ENCODE results near the gene FTCD.
"Not testable (repeated sequence)": the region's sequence is repeated elsewhere in the genome, so short reads cannot be mapped to it uniquely, and the experiment has no call there.

The FTCD gene, protein sequence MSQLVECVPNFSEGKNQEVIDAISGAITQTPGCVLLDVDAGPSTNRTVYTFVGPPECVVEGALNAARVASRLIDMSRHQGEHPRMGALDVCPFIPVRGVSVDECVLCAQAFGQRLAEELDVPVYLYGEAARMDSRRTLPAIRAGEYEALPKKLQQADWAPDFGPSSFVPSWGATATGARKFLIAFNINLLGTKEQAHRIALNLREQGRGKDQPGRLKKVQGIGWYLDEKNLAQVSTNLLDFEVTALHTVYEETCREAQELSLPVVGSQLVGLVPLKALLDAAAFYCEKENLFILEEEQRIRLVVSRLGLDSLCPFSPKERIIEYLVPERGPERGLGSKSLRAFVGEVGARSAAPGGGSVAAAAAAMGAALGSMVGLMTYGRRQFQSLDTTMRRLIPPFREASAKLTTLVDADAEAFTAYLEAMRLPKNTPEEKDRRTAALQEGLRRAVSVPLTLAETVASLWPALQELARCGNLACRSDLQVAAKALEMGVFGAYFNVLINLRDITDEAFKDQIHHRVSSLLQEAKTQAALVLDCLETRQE

DNA sequence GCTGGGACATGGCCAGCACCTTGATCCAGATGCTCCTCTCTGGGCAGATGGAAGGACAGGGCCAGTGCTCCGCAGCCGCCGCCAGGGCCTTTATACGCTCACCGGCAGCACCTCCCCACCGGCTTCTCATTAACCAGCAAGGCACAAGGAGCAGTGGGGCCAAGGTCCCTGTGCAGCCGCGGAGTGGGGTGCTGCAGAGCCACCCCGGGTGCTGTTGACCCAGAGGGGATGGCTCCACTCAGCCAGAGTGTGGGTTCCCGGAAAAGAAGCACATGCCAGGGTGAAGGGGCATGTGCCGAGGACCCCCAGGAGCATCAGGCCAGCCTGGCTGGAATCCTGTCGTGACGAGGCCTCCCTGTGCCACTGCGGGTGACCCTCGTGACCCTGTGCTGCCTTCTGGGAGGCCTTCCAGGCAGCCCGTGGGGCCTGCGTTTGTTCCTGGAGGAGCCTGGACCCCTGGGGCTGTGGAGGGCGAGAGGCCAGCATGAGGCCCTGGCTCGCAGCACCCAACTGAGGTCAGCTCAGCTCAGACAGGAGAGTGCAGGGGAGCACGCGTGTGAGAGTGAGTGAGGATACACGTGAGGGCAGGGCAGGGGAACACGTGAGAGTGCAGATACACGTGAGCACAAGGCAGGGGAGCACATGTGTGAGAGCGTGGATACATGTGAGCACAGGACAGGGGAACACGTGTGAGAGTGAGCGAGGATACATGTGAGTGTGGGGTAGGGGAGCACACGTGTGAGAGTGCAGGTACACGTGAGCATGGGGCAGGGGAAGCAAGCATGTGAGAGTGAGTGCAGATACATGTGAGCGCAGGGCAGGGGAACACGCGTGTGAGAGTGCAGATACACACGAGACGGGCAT lies at the start of gene FTCD:
TSS of gene FTCD (minus strand) at position 66 of the 864 bp plus-strand sequence. CDS start at position 10, 56 bp downstream.
- Histone ChIP-seq H3K27me3 (replicated peaks) (no peaks in the 10 kb centered on the region), H3K27ac (no peak within 1 kb of the TSS), H3K4me3 (ENCODE audit: low read depth, low read length) (no peak within 1 kb of the TSS), H3K36me3 (replicated peaks) (no peaks in the 10 kb centered on the region)
- TF ChIP-seq, protein P1, sequence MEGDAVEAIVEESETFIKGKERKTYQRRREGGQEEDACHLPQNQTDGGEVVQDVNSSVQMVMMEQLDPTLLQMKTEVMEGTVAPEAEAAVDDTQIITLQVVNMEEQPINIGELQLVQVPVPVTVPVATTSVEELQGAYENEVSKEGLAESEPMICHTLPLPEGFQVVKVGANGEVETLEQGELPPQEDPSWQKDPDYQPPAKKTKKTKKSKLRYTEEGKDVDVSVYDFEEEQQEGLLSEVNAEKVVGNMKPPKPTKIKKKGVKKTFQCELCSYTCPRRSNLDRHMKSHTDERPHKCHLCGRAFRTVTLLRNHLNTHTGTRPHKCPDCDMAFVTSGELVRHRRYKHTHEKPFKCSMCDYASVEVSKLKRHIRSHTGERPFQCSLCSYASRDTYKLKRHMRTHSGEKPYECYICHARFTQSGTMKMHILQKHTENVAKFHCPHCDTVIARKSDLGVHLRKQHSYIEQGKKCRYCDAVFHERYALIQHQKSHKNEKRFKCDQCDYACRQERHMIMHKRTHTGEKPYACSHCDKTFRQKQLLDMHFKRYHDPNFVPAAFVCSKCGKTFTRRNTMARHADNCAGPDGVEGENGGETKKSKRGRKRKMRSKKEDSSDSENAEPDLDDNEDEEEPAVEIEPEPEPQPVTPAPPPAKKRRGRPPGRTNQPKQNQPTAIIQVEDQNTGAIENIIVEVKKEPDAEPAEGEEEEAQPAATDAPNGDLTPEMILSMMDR (IDR thresholded peaks at IDR 0.05; ENCODE audit: low read depth, low read length, missing control alignments), result no peak
- in situ Hi-C loops (cut with HindIII; ENCODE audit: low pct_ligation_motif_present, low sequenced_read_pairs), result no loop called here
- DNase-seq, result no peak

DNA sequence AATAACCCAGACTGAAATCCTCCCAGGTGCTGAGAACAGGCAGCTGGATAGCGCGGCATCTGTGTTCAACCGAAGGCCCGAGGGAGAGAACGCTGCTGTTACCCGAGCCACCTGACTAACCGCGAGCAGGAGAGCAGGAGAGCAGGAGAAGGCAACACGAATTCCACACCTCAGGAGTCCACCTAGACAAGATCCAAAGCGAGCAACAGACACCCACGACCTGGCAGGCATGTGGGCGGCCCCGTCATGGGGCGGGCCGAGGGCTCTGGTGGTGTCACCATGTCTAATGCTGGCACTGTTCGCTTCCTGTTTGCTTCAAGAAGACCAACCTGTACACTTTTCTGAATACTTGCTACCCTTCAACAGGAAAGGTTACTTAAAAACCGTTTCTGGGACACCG lies 49.8 kb upstream of the FTCD start:
- H3K27me3 ChIP-seq (replicated peaks), result no peaks in the 10 kb centered on the region
- no peak overlapping the region for H3K4me3 ChIP-seq (ENCODE audit: low read depth, low read length)
- in situ Hi-C loops (cut with HindIII; ENCODE audit: low pct_ligation_motif_present, low sequenced_read_pairs), result no loop called here
- DNase-seq, result no peak
- peaks cover 50% of the 10 kb centered on the region for H3K36me3 ChIP-seq (replicated peaks)
- H3K27ac ChIP-seq, result no peak overlapping the region
- TF ChIP-seq, protein P1 (IDR thresholded peaks at IDR 0.05; ENCODE audit: low read depth, low read length, missing control alignments), result no peak

DNA sequence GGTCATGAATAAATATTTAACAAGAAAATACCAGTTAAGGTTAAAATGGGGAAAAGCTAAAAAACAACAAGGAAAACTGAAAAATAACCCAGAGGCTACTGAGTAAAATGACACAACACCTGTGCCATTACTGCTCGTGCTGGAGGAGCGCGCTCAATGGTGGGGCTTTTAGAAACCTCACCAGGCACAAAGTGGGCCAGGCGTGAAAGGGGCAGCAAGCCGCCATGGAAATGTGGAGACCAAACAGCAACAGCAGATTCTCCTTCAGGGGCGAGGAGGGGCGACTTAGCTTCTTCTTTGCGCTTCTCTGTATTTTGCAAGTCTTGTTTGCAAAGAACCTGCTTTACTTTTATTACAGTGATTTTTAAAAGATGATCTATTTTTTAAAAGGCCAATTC lies 47.8 kb upstream of the FTCD start:
- in situ Hi-C loops (cut with HindIII; ENCODE audit: low pct_ligation_motif_present, low sequenced_read_pairs), result no loop called here
- Histone ChIP-seq H3K27me3 (replicated peaks) (no peaks in the 10 kb centered on the region), H3K4me3 (ENCODE audit: low read depth, low read length) (no peak overlapping the region), H3K27ac (no peak overlapping the region), H3K36me3 (replicated peaks) (peaks cover 46% of the 10 kb centered on the region)
- DNase-seq, result no peak
- TF ChIP-seq, protein P1 (IDR thresholded peaks at IDR 0.05; ENCODE audit: low read depth, low read length, missing control alignments), result no peak

DNA sequence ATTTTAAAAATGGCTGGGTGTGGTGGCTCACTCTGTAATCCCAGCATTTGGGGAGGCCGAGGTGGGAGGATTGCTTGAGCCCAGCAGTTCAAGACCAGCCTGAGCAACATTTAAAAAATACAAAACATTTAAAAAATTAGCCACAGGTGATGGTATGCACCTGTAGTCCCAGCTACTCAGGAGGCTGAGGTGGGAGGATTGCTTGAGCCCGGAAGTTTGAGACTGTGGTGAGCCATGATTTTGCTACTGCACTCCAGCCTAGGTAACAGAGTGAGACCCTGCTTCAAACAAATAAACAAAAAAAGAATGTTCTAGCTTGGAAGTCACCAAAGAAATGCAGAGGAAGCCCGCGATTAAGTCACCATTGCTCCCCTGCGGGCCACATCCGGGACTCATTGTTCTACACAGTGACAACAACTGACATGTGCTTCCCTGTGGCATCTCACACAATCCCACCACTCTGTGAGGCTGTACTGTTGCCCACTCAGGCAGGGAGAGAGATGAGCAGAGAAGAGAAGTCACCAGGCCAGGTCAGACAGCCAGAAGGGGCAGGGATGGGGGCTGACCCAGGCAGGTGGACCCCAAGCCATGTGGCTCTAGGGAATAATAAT lies 47.3 kb upstream of the FTCD start:
- Histone ChIP-seq H3K27ac (no peak overlapping the region), H3K4me3 (ENCODE audit: low read depth, low read length) (no peak overlapping the region), H3K36me3 (replicated peaks) (peaks cover 41% of the 10 kb centered on the region), H3K27me3 (replicated peaks) (no peaks in the 10 kb centered on the region)
- TF ChIP-seq, protein P1 (IDR thresholded peaks at IDR 0.05; ENCODE audit: low read depth, low read length, missing control alignments), result no peak
- in situ Hi-C loops (cut with HindIII; ENCODE audit: low pct_ligation_motif_present, low sequenced_read_pairs), result no loop called here
- no peak for DNase-seq

DNA sequence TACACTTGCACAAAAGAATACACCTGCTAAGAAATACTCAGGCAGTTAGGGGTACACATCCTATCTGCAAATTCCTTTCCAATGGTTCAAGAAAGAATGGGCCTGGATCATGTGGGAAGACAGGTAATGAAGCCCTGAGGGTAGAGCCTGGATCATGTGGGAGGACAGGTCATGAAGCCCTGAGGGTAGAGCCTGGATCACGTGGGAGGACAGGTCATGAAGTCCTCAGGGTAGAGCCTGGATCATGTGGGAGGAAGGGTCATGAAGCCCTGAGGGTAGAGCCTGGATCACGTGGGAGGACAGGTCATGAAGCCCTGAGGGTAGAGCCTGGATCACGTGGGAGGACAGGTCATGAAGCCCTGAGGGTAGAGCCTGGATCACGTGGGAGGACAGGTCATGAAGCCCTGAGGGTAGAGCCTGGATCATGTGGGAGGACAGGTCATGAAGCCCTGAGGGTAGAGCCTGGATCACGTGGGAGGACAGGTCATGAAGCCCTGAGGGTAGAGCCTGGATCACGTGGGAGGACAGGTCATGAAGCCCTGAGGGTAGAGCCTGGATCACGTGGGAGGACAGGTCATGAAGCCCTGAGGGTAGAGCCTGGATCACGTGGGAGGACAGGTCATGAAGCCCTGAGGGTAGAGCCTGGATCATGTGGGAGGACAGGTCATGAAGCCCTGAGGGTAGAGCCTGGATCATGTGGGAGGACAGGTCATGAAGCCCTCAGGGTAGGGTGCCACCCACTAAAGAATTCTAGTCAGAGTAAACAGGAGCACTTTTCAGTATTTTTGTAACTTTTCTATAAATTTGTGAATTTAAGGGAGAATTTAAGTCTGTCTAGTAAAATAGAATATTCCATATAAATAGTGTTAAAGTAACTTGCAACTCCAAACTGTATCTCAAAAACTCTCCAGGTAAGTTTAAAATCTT lies 45.8 kb upstream of the FTCD start:
- H3K4me3 ChIP-seq (ENCODE audit: low read depth, low read length); H3K27me3 ChIP-seq (replicated peaks); DNase-seq; in situ Hi-C loops (cut with HindIII; ENCODE audit: low pct_ligation_motif_present, low sequenced_read_pairs); H3K27ac ChIP-seq: not testable (repeated sequence)
- H3K36me3 ChIP-seq (replicated peaks), result peaks cover 36% of the 10 kb centered on the region
